ENCODE results near the gene PPP6R2. TPM values are rescaled to one million over a fixed set of nuclear protein-coding genes. Genes with fewer than 3 reads are reported as not detected.

PPP6R2 gene
- total RNA-seq, 1 experiment from 2014 or later = 42.6 TPM

GRCh38 chr22:50303515-50303847 lies 39.6 kb upstream of the PPP6R2 start:
- H2AK5ac ChIP-seq (ENCODE audit: insufficient read length, low read length) = no peak overlapping the region
- H2BK12ac ChIP-seq (ENCODE audit: insufficient read length, low read depth, low read length) = no peak overlapping the region
- DNase-seq = no peak
- H3K56ac ChIP-seq (ENCODE audit: insufficient read length, low read depth, low read length) = no peak overlapping the region
- no peak overlapping the region for H3K23ac ChIP-seq (ENCODE audit: insufficient read length, low read depth, low read length)
- H2BK15ac ChIP-seq (ENCODE audit: low read depth, low read length) = no peak overlapping the region
- TF ChIP-seq CTCF (conservative IDR thresholded peaks at IDR 0.05) = no peak
- WGBS (ENCODE audit: extremely low coverage, insufficient read length, low lambda C conversion rate) = no CpG with 5 or more reads among the region's 7 CpGs
- H2AFZ ChIP-seq (ENCODE audit: low read length) = no peak overlapping the region
- Mint-ChIP-seq H3K4me3 (no peak overlapping the region), H3K4me1 (peaks cover 14 to 31% of the 10 kb centered on the region in 2 experiments), H3K36me3 (ENCODE audit: insufficient read depth in 1 of 3, low read depth in 3 of 3) (no peaks in the 10 kb centered on the region), H3K27me3 (ENCODE audit: low read depth) (peaks cover 4% of the 10 kb centered on the region; the same call in 1 of the 2 replicates), H3K27ac (no peak overlapping the region), H3K9me3 (no peaks in the 10 kb centered on the region)
- peaks cover 11% of the 10 kb centered on the region for H3K23me2 ChIP-seq (ENCODE audit: insufficient read length, low read depth, low read length, poor library complexity, severe bottlenecking)
- H2BK20ac ChIP-seq (ENCODE audit: low read depth, low read length, poor library complexity, severe bottlenecking) = no peak overlapping the region
- H3K18ac ChIP-seq (ENCODE audit: insufficient read length, low read depth, low read length) = no peak overlapping the region
- no peak overlapping the region for H4K5ac ChIP-seq (ENCODE audit: insufficient read length, low read depth, low read length)
- H3K27ac ChIP-seq (ENCODE audit: insufficient read length, low read depth, low read length) = no peak overlapping the region
- H3K14ac ChIP-seq (ENCODE audit: insufficient read depth, low read length) = no peak overlapping the region; the same call in 1 of the 2 replicates
- H4K91ac ChIP-seq (ENCODE audit: insufficient read length, low read depth, low read length) = no peak overlapping the region
- H3K4me1 ChIP-seq (ENCODE audit: insufficient read depth, low read length) = no peaks in the 10 kb centered on the region
- H3K79me1 ChIP-seq (ENCODE audit: insufficient read depth, low read depth, low read length, poor library complexity, severe bottlenecking) = no peaks in the 10 kb centered on the region
- no peaks in the 10 kb centered on the region for H3K79me2 ChIP-seq (ENCODE audit: insufficient read depth, low read length)
- H4K8ac ChIP-seq (replicated peaks; ENCODE audit: insufficient read length, low read depth, low read length) = no peak overlapping the region
- H3K27me3 ChIP-seq (ENCODE audit: insufficient read depth, low read length) = no peaks in the 10 kb centered on the region
- no peak overlapping the region for H3K4me2 ChIP-seq (ENCODE audit: insufficient read depth, insufficient read length, low read length)
- no peak overlapping the region for H2BK5ac ChIP-seq (ENCODE audit: insufficient read length, low read length)
- no peak overlapping the region for H3T11ph ChIP-seq (ENCODE audit: low read length)
- H3K9me3 ChIP-seq (ENCODE audit: control insufficient read depth, low read depth, low read length) = no peaks in the 10 kb centered on the region
- H2BK120ac ChIP-seq (ENCODE audit: low read depth, low read length, poor library complexity, severe bottlenecking) = no peak overlapping the region
- H3K4ac ChIP-seq (ENCODE audit: low read depth, low read length) = no peak overlapping the region
- H4K20me1 ChIP-seq (ENCODE audit: control insufficient read depth, insufficient read depth, insufficient read length) = no peaks in the 10 kb centered on the region
- H3K9ac ChIP-seq (ENCODE audit: extremely low read depth, insufficient read length, low read length) = no peak overlapping the region

All from H9 (cell line).